Caki2 (cell line): Measurements from ENCODE around the gene PTPRQ. TPM values are rescaled to one million over a fixed set of nuclear protein-coding genes. Genes with fewer than 3 reads are reported as not detected.
A peak's percentile ranks its signal among the peaks of the same experiment; 100 is the strongest.

Experiments
- DNase-seq: peaks from one replicate; pipeline ENCODE4 v3.0.0-alpha.2; 2015; ENCODE audit warnings: low read depth
- in situ Hi-C: cut with HindIII; loops from 2 replicates; pipeline ENCODE4 v1.10.0; 2016; ENCODE audit warnings: low sequenced_read_pairs, low pct_unique_long_range_greater_than_20kb, mixed read lengths
- total RNA-seq: library from RNA; depleted of rRNA; stranded (reverse); fragments of >200 nt; shearing (Covaris generic); gene quantifications from 2 replicates; pipeline ENCODE4 v1.2.3, GENCODE V29; 2014; ENCODE audit warnings: low replicate concordance; rRNA removed

The PTPRQ gene, protein sequence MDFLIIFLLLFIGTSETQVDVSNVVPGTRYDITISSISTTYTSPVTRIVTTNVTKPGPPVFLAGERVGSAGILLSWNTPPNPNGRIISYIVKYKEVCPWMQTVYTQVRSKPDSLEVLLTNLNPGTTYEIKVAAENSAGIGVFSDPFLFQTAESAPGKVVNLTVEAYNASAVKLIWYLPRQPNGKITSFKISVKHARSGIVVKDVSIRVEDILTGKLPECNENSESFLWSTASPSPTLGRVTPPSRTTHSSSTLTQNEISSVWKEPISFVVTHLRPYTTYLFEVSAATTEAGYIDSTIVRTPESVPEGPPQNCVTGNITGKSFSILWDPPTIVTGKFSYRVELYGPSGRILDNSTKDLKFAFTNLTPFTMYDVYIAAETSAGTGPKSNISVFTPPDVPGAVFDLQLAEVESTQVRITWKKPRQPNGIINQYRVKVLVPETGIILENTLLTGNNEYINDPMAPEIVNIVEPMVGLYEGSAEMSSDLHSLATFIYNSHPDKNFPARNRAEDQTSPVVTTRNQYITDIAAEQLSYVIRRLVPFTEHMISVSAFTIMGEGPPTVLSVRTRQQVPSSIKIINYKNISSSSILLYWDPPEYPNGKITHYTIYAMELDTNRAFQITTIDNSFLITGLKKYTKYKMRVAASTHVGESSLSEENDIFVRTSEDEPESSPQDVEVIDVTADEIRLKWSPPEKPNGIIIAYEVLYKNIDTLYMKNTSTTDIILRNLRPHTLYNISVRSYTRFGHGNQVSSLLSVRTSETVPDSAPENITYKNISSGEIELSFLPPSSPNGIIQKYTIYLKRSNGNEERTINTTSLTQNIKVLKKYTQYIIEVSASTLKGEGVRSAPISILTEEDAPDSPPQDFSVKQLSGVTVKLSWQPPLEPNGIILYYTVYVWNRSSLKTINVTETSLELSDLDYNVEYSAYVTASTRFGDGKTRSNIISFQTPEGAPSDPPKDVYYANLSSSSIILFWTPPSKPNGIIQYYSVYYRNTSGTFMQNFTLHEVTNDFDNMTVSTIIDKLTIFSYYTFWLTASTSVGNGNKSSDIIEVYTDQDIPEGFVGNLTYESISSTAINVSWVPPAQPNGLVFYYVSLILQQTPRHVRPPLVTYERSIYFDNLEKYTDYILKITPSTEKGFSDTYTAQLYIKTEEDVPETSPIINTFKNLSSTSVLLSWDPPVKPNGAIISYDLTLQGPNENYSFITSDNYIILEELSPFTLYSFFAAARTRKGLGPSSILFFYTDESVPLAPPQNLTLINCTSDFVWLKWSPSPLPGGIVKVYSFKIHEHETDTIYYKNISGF (N-terminal part only)
- total RNA-seq = 0.64 TPM in 1 of 2 replicates, not detected in the other

GRCh38 chr12:80443974-80444666 lies at the start of gene PTPRQ:
PTPRQ (plus strand) TSS chr12:80444235; CDS start chr12:80444346, 111 bp downstream.
- no peak for DNase-seq
- in situ Hi-C loops = no loop called here

GRCh38 chr12:80400571-80400991 lies 43.5 kb upstream of the PTPRQ start:
- in situ Hi-C loops = no loop called here
- no peak for DNase-seq

DNA sequence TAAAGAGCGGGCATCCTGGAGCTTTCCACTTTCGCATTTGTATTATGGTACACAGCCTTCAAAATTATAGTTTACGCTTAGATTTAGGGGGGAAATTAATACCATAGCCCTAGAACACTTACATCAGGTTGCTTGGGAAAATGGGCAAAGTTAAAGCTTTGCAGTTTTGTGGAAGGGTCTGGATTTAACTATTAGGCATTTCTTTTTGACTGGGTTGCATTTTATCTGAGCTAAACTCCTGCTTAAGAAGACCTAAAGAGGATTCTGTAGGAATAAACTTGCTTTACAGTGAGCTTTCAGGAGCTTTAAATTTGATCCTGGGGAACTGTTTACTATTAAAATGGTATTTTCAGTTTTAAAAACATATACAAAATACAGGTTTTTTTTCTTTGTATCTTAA lies 42.8 kb upstream of the PTPRQ start:
- in situ Hi-C loops = no loop called here
- no peak for DNase-seq

DNA sequence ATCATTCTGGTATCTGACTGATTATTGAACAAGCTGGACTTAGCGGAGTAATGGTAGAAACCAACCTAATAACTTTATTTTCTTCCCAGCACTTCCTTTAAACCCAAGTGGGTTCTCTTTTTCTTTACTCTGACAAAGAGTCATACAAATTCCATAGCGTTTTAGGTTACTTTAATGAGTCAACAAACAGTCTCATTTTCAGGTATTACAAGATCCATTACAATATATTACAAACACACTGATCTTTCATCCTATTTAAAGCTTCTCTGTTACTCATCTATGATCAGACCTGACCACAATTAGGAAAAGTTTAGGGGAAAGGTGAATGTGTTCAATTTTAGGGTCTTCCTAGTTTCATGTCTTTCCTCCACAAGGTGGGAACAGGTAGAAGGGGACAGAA lies 39.4 kb upstream of the PTPRQ start:
- in situ Hi-C loops = no loop called here
- DNase-seq = no peak

DNA sequence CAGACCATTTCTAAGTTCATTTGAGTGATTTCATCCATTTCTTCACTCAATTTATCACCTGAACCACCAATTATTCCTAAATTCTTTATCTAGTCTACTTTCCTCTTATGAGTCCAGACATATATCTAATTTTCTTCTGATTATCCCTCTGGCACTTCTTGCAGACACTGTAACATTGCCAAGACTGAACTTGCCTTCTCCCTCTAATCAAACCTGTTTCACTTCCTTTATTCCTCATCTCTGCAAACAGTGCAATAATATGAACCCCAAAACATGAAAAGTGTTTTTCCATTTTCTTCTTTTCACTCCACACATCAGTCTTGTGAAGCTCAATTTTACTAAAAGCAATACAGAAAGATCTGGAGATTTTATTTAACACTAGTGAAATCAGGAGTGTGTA lies 37.8 kb upstream of the PTPRQ start:
- DNase-seq = no peak
- in situ Hi-C loops = no loop called here

GRCh38 chr12:80411787-80412186 lies 32.2 kb upstream of the PTPRQ start:
- in situ Hi-C loops = no loop called here
- no peak for DNase-seq

DNA sequence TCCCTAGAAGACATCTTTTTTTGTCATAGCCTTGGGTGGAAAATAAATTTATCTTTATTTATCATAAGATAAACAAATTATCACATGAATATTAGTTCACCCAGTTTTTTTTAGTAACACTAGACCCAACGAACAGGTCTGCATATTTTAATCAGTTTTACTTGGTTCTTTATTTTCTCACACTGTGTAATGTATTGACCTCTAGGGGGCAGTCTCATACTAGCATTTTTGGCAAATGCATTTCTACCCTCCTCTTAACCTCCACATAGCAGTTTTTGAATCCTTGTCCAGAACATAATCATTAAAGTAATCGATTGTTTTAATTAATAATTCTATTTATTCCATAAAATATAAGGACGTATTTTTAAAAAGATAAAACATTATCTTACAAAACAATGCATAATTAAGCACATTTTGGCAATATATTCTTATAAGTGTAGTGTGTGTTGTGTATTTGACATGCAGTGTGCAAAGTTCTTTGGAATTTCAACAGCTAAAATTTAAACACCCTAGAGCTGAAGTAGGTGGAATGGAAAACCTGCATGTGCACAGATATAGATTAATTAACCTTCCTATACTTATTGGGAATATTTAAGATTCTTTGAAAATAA lies 31.6 kb upstream of the PTPRQ start:
- peak; percentile 37 for DNase-seq
- in situ Hi-C loops = no loop called here

DNA sequence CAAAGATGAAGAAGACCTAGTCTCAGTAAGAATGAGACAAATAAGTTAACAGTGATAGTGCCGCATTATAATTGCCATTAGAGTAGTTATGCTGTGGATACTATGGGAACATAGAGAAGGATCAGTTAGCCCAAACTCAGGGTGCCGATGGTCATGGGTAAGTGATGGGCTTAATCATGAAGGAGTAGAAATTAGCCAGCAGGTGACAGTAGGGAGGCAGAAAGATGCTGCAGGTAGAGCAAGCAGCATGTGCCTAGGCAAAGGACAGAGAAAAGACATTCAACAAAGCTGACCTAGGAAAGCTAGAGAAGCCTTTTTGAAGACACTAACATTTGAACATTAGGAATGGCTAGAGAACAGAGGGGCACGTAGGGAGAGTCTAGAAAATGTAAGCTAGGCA lies 30.6 kb upstream of the PTPRQ start:
- in situ Hi-C loops = no loop called here

GRCh38 chr12:80415466-80415865 lies 28.6 kb upstream of the PTPRQ start:
- in situ Hi-C loops = no loop called here
- no peak for DNase-seq

More for the DNA sequence above, 30.6 kb upstream of the PTPRQ start:
- DNase-seq = no peak

GRCh38 chr12:80419644-80420043 lies 24.4 kb upstream of the PTPRQ start:
- in situ Hi-C loops = no loop called here
- no peak for DNase-seq

DNA sequence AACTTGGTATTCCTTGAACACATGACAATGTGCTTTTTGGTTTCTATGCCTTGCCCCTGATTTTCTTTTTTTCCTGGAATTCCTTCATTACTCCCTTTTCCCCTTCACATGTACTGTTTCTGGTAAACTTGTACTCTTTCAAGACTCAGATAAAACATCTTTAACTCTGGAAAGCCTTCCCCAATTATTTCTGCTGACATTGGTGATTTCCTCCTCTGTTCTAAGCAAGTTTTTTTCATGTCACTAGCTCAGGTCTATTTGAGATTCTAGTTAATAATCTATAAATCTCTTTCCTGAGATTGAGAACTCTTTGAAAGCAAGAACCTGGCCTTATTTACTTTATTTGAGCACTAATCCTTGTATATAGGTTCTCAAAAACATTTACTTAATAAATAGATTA lies 24.0 kb upstream of the PTPRQ start:
- in situ Hi-C loops = no loop called here
- DNase-seq = no peak

DNA sequence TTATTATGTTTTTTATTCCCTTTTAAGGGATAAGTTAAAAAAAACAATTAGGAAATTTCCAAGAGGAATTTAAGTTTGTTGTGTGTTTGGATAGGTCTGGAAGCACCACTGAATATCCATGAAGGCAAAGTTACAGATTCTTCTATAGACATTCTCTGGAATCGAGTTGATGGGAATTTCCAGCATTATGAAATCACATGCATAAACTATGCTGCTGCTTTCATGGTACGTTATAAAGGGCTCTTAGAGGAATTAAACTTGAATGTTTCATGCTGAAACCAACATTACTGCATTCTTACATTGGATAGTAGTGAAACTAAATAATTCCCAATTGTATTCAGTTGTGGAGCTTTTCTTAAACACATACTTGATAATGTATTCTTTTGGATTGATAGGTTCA lies 21.5 kb upstream of the PTPRQ start:
- in situ Hi-C loops = no loop called here

GRCh38 chr12:80432061-80432460 lies 12.0 kb upstream of the PTPRQ start:
- in situ Hi-C loops = no loop called here

More for the DNA sequence above, 21.5 kb upstream of the PTPRQ start:
- no peak for DNase-seq

DNA sequence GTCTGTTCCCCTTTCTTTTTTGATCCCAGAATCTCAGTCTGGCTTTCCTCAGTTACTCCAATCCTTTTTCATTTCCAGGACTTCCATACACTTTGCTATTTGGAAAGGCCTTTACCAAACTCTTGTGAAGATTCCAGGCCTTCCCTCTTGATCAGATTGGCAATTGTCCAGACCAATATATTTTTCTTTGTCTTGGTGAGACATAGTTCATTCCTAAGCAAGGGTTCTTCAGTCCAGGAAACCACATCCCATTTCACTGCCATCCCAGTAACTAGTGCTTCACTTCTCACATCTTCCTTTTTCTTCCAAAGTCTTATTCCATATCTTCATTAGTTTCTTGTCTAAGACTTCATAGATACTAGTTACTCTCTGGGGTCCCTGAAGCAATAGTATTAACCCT lies 2.1 kb upstream of the PTPRQ start:
- DNase-seq = no peak

More at GRCh38 chr12:80432061-80432460, 12.0 kb upstream of the PTPRQ start:
- DNase-seq = no peak

DNA sequence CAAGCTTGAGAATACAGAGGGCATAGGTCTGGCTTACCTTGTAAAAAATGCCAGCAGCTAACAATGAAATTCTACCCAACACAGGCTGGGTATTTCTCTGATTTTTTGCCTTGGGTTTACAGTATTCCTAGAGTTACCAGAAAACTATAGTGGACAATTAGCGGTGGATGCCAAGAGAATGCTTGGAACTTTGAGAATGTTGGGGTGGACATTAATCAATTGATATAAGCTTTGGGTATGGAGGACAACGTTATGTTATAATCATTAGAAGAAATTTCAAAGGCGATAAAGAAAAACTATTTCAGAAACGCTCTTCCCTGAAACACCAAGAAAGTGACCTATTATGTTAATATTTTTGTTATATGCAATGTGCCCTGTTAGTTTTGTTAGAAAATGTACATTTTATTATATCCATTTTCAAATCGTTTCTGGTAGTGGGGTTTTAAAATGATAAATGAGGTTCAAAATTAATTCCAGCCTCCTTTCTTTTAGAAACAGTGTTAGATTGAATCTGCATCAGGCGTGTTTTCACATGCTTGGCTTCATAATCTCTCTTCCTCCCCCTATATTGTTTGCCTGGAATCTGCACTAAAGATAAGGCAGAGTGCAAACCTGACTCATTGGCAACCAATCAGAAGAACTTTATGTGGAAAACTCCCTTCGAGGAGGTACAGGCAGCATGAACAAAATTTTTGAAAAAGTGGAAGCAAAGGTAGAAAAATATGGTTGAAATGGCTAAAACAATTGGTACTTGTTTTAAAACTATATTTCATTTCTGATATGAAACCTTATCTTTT lies 1.4 kb upstream of the PTPRQ start:
- in situ Hi-C loops = no loop called here
- no peak for DNase-seq

More for the DNA sequence above, 2.1 kb upstream of the PTPRQ start:
- in situ Hi-C loops = no loop called here

DNA sequence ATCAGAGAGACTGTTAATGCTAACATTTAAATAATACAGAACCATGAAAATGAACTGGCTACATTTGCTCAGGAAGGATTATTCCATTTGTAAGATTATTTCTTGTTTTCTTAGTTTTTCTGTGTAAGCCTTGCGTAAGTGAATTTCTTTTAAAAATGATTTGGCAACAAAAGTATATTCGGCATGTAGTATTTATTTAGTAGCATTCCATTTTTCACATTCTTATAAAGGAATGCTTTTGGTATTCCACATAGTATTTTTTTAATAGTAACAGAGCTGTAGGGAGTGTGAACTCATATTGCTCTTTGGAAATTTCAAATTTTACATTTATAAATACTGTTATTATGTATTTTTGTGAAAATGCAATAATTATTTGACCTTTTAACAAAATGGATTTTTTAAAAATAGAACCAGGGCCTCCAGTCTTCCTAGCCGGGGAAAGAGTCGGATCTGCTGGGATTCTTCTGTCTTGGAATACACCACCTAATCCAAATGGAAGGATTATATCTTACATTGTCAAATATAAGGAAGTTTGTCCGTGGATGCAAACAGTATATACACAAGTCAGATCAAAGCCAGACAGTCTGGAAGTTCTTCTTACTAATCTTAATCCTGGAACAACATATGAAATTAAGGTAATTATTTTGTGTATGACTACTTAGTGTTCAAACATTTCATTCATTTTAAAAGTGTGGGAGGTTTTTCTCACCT lies 1.2 kb downstream of the PTPRQ start:
- in situ Hi-C loops = no loop called here
- no peak for DNase-seq
